Measurements from ENCODE around the gene FHIP1A. TPM values are rescaled to one million over a fixed set of nuclear protein-coding genes. Genes with fewer than 3 reads are reported as not detected.
"Not testable (repeated sequence)": the region's sequence is repeated elsewhere in the genome, so short reads cannot be mapped to it uniquely, and the experiment has no call there.

Gene FHIP1A
- total and polyA plus RNA-seq, 4 donors = 0.29 to 5.3 (median 1.7) TPM

DNA sequence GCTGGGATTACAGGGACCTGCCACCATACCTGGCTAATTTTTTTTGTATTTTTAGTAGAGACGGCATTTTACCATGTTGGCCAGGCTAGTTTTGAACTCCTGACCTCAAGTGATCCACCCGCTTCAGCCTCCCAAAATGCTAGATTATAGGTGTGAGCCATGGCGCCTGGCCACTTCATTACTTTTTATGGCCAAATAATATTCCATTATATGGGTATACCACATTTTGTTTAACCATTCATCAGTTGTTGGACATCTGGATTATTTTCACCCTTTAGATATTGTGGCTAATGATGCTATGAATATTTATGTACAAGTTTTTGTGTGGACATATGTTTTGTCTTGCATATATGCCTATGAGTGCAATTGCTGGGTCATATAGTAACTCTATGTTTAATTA is 8.6 kb upstream of the FHIP1A start:
- H3K4me3 ChIP-seq (ENCODE audit: low read depth, low read length) = no peak overlapping the region
- H3K27me3 ChIP-seq (ENCODE audit: control insufficient read depth, insufficient read depth, low read length) = no peaks in the 10 kb centered on the region
- H3K36me3 ChIP-seq (ENCODE audit: control insufficient read depth, insufficient read depth, low read length) = no peaks in the 10 kb centered on the region
- H3K27ac ChIP-seq (ENCODE audit: low read depth, low read length) = no peak overlapping the region
- H3K9me3 ChIP-seq (ENCODE audit: control insufficient read depth, insufficient read depth, low read length) = no peaks in the 10 kb centered on the region
- no peak for DNase-seq (ENCODE audit: low read depth in 4 of 6, low spot score in 6 of 6)
- WGBS (ENCODE audit: insufficient coverage) = 100% methylated on average over 1 of the region's 3 CpGs
- no peaks in the 10 kb centered on the region for H3K4me1 ChIP-seq (ENCODE audit: control insufficient read depth, insufficient read depth, low read length)

- H3K27me3 ChIP-seq (ENCODE audit: control insufficient read depth, insufficient read depth, low read length) = no peaks in the 10 kb centered on the region
These were observed 7.2 kb upstream of the FHIP1A start for GRCh38 chr4:151401739-151402138.

GRCh38 chr4:151402145-151402865 is 6.7 kb upstream of the FHIP1A start:
- H3K36me3 ChIP-seq (ENCODE audit: control insufficient read depth, insufficient read depth, low read length) = no peaks in the 10 kb centered on the region
- no peak overlapping the region for H3K4me3 ChIP-seq (ENCODE audit: low read depth, low read length)
- no peaks in the 10 kb centered on the region for H3K4me1 ChIP-seq (ENCODE audit: control insufficient read depth, insufficient read depth, low read length)
- H3K27me3 ChIP-seq (ENCODE audit: control insufficient read depth, insufficient read depth, low read length) = no peaks in the 10 kb centered on the region
- H3K9me3 ChIP-seq (ENCODE audit: control insufficient read depth, insufficient read depth, low read length) = no peaks in the 10 kb centered on the region
- WGBS (ENCODE audit: insufficient coverage) = no CpG with 5 or more reads among the region's 8 CpGs
- no peak overlapping the region for H3K27ac ChIP-seq (ENCODE audit: low read depth, low read length)
- DNase-seq (ENCODE audit: low read depth in 4 of 6, low spot score in 6 of 6) = no peak

More at GRCh38 chr4:151401739-151402138, 7.2 kb upstream of the FHIP1A start:
- no CpG with 5 or more reads among the region's 2 CpGs for WGBS (ENCODE audit: insufficient coverage)
- H3K4me3 ChIP-seq (ENCODE audit: low read depth, low read length) = no peak overlapping the region
- H3K27ac ChIP-seq (ENCODE audit: low read depth, low read length) = no peak overlapping the region
- H3K36me3 ChIP-seq (ENCODE audit: control insufficient read depth, insufficient read depth, low read length) = no peaks in the 10 kb centered on the region
- no peak for DNase-seq (ENCODE audit: low read depth in 4 of 6, low spot score in 6 of 6)
- H3K9me3 ChIP-seq (ENCODE audit: control insufficient read depth, insufficient read depth, low read length) = no peaks in the 10 kb centered on the region
- H3K4me1 ChIP-seq (ENCODE audit: control insufficient read depth, insufficient read depth, low read length) = no peaks in the 10 kb centered on the region

DNA sequence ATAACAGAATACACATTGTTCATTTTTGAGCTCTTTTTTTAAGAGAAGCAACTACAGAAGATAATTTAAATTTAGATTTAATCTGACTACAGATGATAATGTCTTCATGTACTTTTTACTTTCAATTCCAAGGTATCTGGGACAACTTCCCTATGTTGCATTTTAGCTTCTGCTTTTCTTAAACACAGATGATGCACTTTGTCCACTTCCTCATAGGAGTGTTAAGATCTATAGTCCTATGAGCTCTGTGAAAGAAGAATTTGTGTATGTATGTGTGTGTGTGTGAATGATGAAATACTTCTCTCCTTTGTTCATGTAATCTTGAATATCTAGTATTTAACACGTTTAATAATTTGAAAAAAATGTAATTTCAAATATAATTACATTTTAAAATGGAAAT is 5.3 kb upstream of the FHIP1A start:
- H3K4me3 ChIP-seq (ENCODE audit: low read depth, low read length) = no peak overlapping the region
- no CpG with 5 or more reads among the region's 1 CpG for WGBS (ENCODE audit: insufficient coverage)
- DNase-seq (ENCODE audit: low read depth in 4 of 6, low spot score in 6 of 6) = no peak

GRCh38 chr4:151404802-151405201 is 4.2 kb upstream of the FHIP1A start:
- H3K4me3 ChIP-seq (ENCODE audit: low read depth, low read length); H3K27me3 ChIP-seq (ENCODE audit: control insufficient read depth, insufficient read depth, low read length); H3K27ac ChIP-seq (ENCODE audit: low read depth, low read length); DNase-seq (ENCODE audit: low read depth in 4 of 6, low spot score in 6 of 6); H3K36me3 ChIP-seq (ENCODE audit: control insufficient read depth, insufficient read depth, low read length); H3K9me3 ChIP-seq (ENCODE audit: control insufficient read depth, insufficient read depth, low read length): not testable (repeated sequence)
- WGBS (ENCODE audit: insufficient coverage) = 89% methylated on average over 5 of the region's 7 CpGs
- peaks cover 20% of the 10 kb centered on the region for H3K4me1 ChIP-seq (ENCODE audit: control insufficient read depth, insufficient read depth, low read length)

More for the DNA sequence above, 5.3 kb upstream of the FHIP1A start:
- Histone ChIP-seq H3K4me1 (ENCODE audit: control insufficient read depth, insufficient read depth, low read length) (peaks cover 11% of the 10 kb centered on the region), H3K27ac (ENCODE audit: low read depth, low read length) (no peak overlapping the region), H3K9me3 (ENCODE audit: control insufficient read depth, insufficient read depth, low read length) (no peaks in the 10 kb centered on the region), H3K27me3 (ENCODE audit: control insufficient read depth, insufficient read depth, low read length) (no peaks in the 10 kb centered on the region), H3K36me3 (ENCODE audit: control insufficient read depth, insufficient read depth, low read length) (no peaks in the 10 kb centered on the region)

DNA sequence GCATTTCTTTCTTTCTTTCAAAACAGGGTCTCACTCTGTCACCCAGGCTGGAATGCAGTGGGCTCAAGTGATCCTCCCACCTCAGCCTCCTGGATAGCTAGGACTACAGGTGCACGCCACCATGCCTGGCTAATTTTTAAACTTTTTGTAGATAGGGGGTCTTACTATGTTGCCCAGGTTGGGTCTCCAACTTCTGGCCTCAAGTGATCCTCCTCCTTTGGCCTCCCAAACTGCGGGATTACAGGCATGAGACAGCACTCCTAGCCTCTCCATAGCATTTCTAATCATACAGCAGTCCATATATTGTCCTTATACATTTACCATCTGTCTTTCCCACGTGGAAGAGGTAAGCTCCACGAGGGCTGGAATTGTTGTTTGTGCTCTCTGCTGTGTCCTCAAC is 2.0 kb upstream of the FHIP1A start:
- H3K4me3 ChIP-seq (ENCODE audit: low read depth, low read length) = no peak overlapping the region
- peaks cover 24% of the 10 kb centered on the region for H3K4me1 ChIP-seq (ENCODE audit: control insufficient read depth, insufficient read depth, low read length)
- H3K27me3 ChIP-seq (ENCODE audit: control insufficient read depth, insufficient read depth, low read length) = peaks cover 16% of the 10 kb centered on the region
- no peaks in the 10 kb centered on the region for H3K36me3 ChIP-seq (ENCODE audit: control insufficient read depth, insufficient read depth, low read length)
- 96% methylated on average over 2 of the region's 4 CpGs for WGBS (ENCODE audit: insufficient coverage)
- no peak for DNase-seq (ENCODE audit: low read depth in 4 of 6, low spot score in 6 of 6)
- no peak overlapping the region for H3K27ac ChIP-seq (ENCODE audit: low read depth, low read length)
- no peaks in the 10 kb centered on the region for H3K9me3 ChIP-seq (ENCODE audit: control insufficient read depth, insufficient read depth, low read length)

GRCh38 chr4:151407466-151408379 is 1.3 kb upstream of the FHIP1A start:
- no peak overlapping the region for H3K27ac ChIP-seq (ENCODE audit: low read depth, low read length)
- peak in 1 of 6 donors; percentile 12 for DNase-seq (ENCODE audit: low read depth in 4 of 6, low spot score in 6 of 6)
- H3K9me3 ChIP-seq (ENCODE audit: control insufficient read depth, insufficient read depth, low read length) = no peaks in the 10 kb centered on the region
- peaks cover 24% of the 10 kb centered on the region for H3K4me1 ChIP-seq (ENCODE audit: control insufficient read depth, insufficient read depth, low read length)
- 30% methylated on average over 23 of the region's 29 CpGs for WGBS (ENCODE audit: insufficient coverage)
- H3K4me3 ChIP-seq (ENCODE audit: low read depth, low read length) = peak overlapping the region; percentile 53
- peaks cover 16% of the 10 kb centered on the region for H3K27me3 ChIP-seq (ENCODE audit: control insufficient read depth, insufficient read depth, low read length)
- H3K36me3 ChIP-seq (ENCODE audit: control insufficient read depth, insufficient read depth, low read length) = no peaks in the 10 kb centered on the region

DNA sequence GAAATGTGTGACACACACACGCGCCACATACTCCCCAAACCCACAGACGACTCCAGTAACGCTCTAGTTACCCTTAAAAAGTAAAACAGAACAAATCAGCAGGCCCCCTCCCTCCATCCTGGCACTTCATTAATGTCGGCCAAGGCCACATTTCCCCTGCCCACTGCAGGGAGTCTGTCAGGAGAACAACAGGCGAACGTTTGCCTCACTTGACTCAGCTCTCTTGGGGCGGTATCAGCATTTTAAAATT is 671 bp upstream of the FHIP1A start:
- no peak overlapping the region for H3K27ac ChIP-seq (ENCODE audit: low read depth, low read length)
- DNase-seq (ENCODE audit: low read depth in 4 of 6, low spot score in 6 of 6) = peak in 1 of 6 donors; percentile 14
- peaks cover 24% of the 10 kb centered on the region for H3K4me1 ChIP-seq (ENCODE audit: control insufficient read depth, insufficient read depth, low read length)
- H3K4me3 ChIP-seq (ENCODE audit: low read depth, low read length) = peak overlapping the region; percentile 53
- H3K9me3 ChIP-seq (ENCODE audit: control insufficient read depth, insufficient read depth, low read length) = no peaks in the 10 kb centered on the region
- no peaks in the 10 kb centered on the region for H3K36me3 ChIP-seq (ENCODE audit: control insufficient read depth, insufficient read depth, low read length)
- H3K27me3 ChIP-seq (ENCODE audit: control insufficient read depth, insufficient read depth, low read length) = peaks cover 16% of the 10 kb centered on the region
- 3% methylated on average over 6 of the region's 8 CpGs for WGBS (ENCODE audit: insufficient coverage)

- DNase-seq (ENCODE audit: low read depth in 4 of 6, low spot score in 6 of 6) = peak in 1 of 6 donors; percentile 16
- 10% methylated on average over 17 of the region's 27 CpGs for WGBS (ENCODE audit: insufficient coverage)
These were observed 716 bp downstream of the FHIP1A start for GRCh38 chr4:151409470-151410313.

More at GRCh38 chr4:151409470-151410313, 716 bp downstream of the FHIP1A start:
- Histone ChIP-seq H3K27me3 (ENCODE audit: control insufficient read depth, insufficient read depth, low read length) (peaks cover 16% of the 10 kb centered on the region), H3K36me3 (ENCODE audit: control insufficient read depth, insufficient read depth, low read length) (no peaks in the 10 kb centered on the region), H3K9me3 (ENCODE audit: control insufficient read depth, insufficient read depth, low read length) (no peaks in the 10 kb centered on the region), H3K27ac (ENCODE audit: low read depth, low read length) (no peak overlapping the region), H3K4me1 (ENCODE audit: control insufficient read depth, insufficient read depth, low read length) (peaks cover 24% of the 10 kb centered on the region), H3K4me3 (ENCODE audit: low read depth, low read length) (peak overlapping the region; percentile 53)

All from spinal cord (tissue), 10 donors.